Erythroblast (primary cell): Measurements from ENCODE around the gene LRMDA.

Experiments used
- GATA1 ChIP-seq: IDR thresholded peaks from 2 replicates; pipeline ENCODE4 v1.6.1; 2011; ENCODE audit warnings: low read depth, mild to moderate bottlenecking, control low read depth, low read length, moderate library complexity
- POLR2A ChIP-seq: IDR thresholded peaks from 2 replicates; pipeline ENCODE4 v1.6.1; 2011; ENCODE audit warnings: mild to moderate bottlenecking, low read length

DNA sequence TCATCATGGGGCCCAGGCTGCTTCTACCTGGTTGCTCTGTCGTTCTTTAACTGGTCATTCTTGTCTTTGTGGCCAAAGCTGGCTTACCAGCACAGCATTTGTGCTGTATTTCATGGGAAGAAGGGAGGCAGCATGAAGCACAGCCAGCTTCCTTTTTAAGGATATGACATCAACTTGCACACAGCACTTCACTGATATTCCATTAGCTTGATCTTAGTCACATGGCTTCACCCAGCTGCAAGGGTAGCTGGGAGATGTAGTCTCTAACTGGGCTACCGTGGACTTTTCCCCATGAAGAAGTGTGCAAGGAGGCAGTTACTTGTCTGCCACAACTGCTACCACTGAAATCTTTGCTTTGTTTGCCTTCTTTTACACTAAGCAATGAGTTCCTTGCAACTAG is 525.2 kb downstream of the LRMDA start:
- TF ChIP-seq POLR2A (no peak), GATA1 (no peak)
